IMR-90 (cell line): ENCODE results near the gene KCNT2. TPM values are rescaled to one million over a fixed set of nuclear protein-coding genes. Genes with fewer than 3 reads are reported as not detected.

Experiments used
- ATAC-seq: fragments of 200-7000 bp; cut with Tn5 transposase; 2 replicates; pipeline ENCODE4 v1.9.1; 2020; ENCODE audit warnings: low read depth, mild to moderate bottlenecking, moderate library complexity
- BruUV-seq: library from RNA; stranded (reverse); fragments of 400-500 nt; replicated peaks from 2 replicates; lab custom pipeline; 2021; lab: Mats Ljungman, UMichigan
- CTCF ChIA-PET: fragments of 300-600 bp; formaldehyde crosslinking; extraction: SDS; loops from one replicate; lab custom pipeline; 2021; ENCODE audit warnings: antibody characterized with exemption; lab: Yijun Ruan, JAX
- POLR2A ChIA-PET: fragments of 300-600 bp; sonication (Branson Sonifier 250); formaldehyde crosslinking; loops from one replicate; lab custom pipeline; 2022; ENCODE audit warnings: antibody characterized with exemption; ENCODE audit not compliant: unreplicated experiment; lab: Charles Lee
- DNase-seq: peaks from one replicate; pipeline ENCODE4 v3.0.0; 2013
- H2AFZ ChIP-seq: replicated peaks from 2 replicates; pipeline ENCODE3; 2013; ENCODE audit warnings: low read length, mild to moderate bottlenecking; ENCODE audit not compliant: poor library complexity
- H2AK5ac ChIP-seq: 2 replicates; pipeline ENCODE4 v1.6.1; 2013; ENCODE audit warnings: low read depth, low read length, inconsistent platforms
- H2AK9ac ChIP-seq: replicated peaks from 2 replicates; pipeline ENCODE3; 2013; ENCODE audit warnings: mild to moderate bottlenecking, low read depth, low read length, moderate library complexity; ENCODE audit not compliant: poor library complexity
- H2BK120ac ChIP-seq: 2 replicates; pipeline ENCODE4 v1.6.1; 2013; ENCODE audit warnings: low read depth, low read length, inconsistent platforms
- H2BK15ac ChIP-seq: 3 replicates; pipeline ENCODE4 v1.6.1; 2013; ENCODE audit warnings: low read depth, low read length, inconsistent platforms
- H2BK20ac ChIP-seq: 2 replicates; pipeline ENCODE4 v1.6.1; 2013; ENCODE audit warnings: low read depth, mild to moderate bottlenecking, inconsistent platforms, low read length, moderate library complexity
- H2BK5ac ChIP-seq: 2 replicates; pipeline ENCODE4 v1.6.1; 2013; ENCODE audit warnings: mild to moderate bottlenecking, low read depth, low read length, inconsistent platforms; ENCODE audit not compliant: poor library complexity, severe bottlenecking
- H3K14ac ChIP-seq: replicated peaks from 2 replicates; pipeline ENCODE4 v1.6.1; 2013; ENCODE audit warnings: low read depth, low read length, inconsistent platforms
- H3K18ac ChIP-seq: 2 replicates; pipeline ENCODE4 v1.6.1; 2013; ENCODE audit warnings: low read depth, low read length, control low read depth
- H3K23ac ChIP-seq: 2 replicates; pipeline ENCODE4 v1.6.1; 2013; ENCODE audit warnings: low read depth, low read length, inconsistent platforms
- H3K27ac ChIP-seq: 2 replicates; pipeline ENCODE4 v1.5.1; 2013; ENCODE audit warnings: mild to moderate bottlenecking, control low read depth, low read length; ENCODE audit not compliant: insufficient read depth
- H3K27me3 ChIP-seq: 2 replicates; pipeline ENCODE4 v1.6.1; 2013; ENCODE audit warnings: low read length; ENCODE audit not compliant: control insufficient read depth, insufficient read depth
- H3K36me3 ChIP-seq: 2 replicates; pipeline ENCODE4 v1.6.1; 2013; ENCODE audit warnings: low read length, mixed read lengths; ENCODE audit not compliant: control insufficient read depth, insufficient read depth
- H3K4ac ChIP-seq: 2 replicates; pipeline ENCODE4 v1.6.1; 2013; ENCODE audit warnings: low read depth, low read length, inconsistent platforms
- H3K4me1 ChIP-seq: 2 replicates; pipeline ENCODE4 v1.6.1; 2013; ENCODE audit warnings: low read length, mixed read lengths; ENCODE audit not compliant: control insufficient read depth, insufficient read depth
- H3K4me2 ChIP-seq: 2 replicates; pipeline ENCODE4 v1.6.1; 2013; ENCODE audit warnings: low read depth, mild to moderate bottlenecking, control low read depth, low read length, moderate library complexity
- H3K4me3 ChIP-seq: 2 replicates; pipeline ENCODE4 v1.5.1; 2013; ENCODE audit warnings: low read depth, mild to moderate bottlenecking, control low read depth, low read length, moderate library complexity; ENCODE audit not compliant: insufficient read depth
- H3K56ac ChIP-seq: 2 replicates; pipeline ENCODE4 v1.6.1; 2013; ENCODE audit warnings: low read length, inconsistent platforms; ENCODE audit not compliant: insufficient read depth; ENCODE audit errors: extremely low read depth
- H3K79me1 ChIP-seq, 2 experiments: 2 replicates each; pipeline ENCODE4 v1.6.1; 2013; ENCODE audit warnings: low read length in 2 of 2, inconsistent platforms in 1 of 2, low read depth in 1 of 2
- H3K9ac ChIP-seq: 2 replicates; pipeline ENCODE4 v1.6.1; 2013; ENCODE audit warnings: low read depth, low read length, control low read depth
- H3K9me1 ChIP-seq: 2 replicates; pipeline ENCODE4 v1.6.1; 2013; ENCODE audit warnings: low read length, inconsistent platforms; ENCODE audit not compliant: insufficient read depth
- H3K9me3 ChIP-seq: 2 replicates; pipeline ENCODE4 v1.6.1; 2013; ENCODE audit warnings: low read length; ENCODE audit not compliant: control insufficient read depth, insufficient read depth
- H4K20me1 ChIP-seq: 2 replicates; pipeline ENCODE4 v1.6.1; 2013; ENCODE audit warnings: low read length, inconsistent platforms; ENCODE audit not compliant: insufficient read depth
- H4K5ac ChIP-seq: 2 replicates; pipeline ENCODE4 v1.6.1; 2013; ENCODE audit warnings: mild to moderate bottlenecking, low read depth, low read length, control low read depth
- H4K8ac ChIP-seq, 2 experiments: 2 replicates each; pipeline ENCODE4 v1.6.1; 2013; ENCODE audit warnings: low read depth in 2 of 2, low read length in 2 of 2, control low read depth in 1 of 2, inconsistent platforms in 1 of 2
- H4K91ac ChIP-seq: 2 replicates; pipeline ENCODE4 v1.6.1; 2013; ENCODE audit warnings: low read depth, low read length, inconsistent platforms; ENCODE audit not compliant: insufficient read depth
- BHLHE40 ChIP-seq: fragments of 150-350 bp; IDR thresholded peaks from 2 replicates; pipeline ENCODE4 v1.6.1; 2016; ENCODE audit warnings: mild to moderate bottlenecking, low read depth, low read length
- CHD1 ChIP-seq: IDR thresholded peaks from 2 replicates; pipeline ENCODE4 v1.6.1; 2012; ENCODE audit warnings: low read depth, low read length, improper control_type of control experiment
- CTCF ChIP-seq: conservative IDR thresholded peaks from 2 replicates; pipeline ENCODE4 v1.5.1; 2012; ENCODE audit warnings: mild to moderate bottlenecking, low read depth, low read length, improper control_type of control experiment
- ELK1 ChIP-seq: fragments of 150-350 bp; IDR thresholded peaks from 2 replicates; pipeline ENCODE4 v1.6.1; 2016; ENCODE audit warnings: low read depth, mild to moderate bottlenecking, low read length, moderate library complexity, borderline replicate concordance
- FOS ChIP-seq: fragments of 150-350 bp; IDR thresholded peaks from 2 replicates; pipeline ENCODE4 v1.6.1; 2016; ENCODE audit warnings: low read depth, low read length
- MAFK ChIP-seq: IDR thresholded peaks from 2 replicates; pipeline ENCODE4 v1.6.1; 2012; ENCODE audit warnings: low read depth, low read length, improper control_type of control experiment
- MAZ ChIP-seq: IDR thresholded peaks from 2 replicates; pipeline ENCODE4 v1.6.1; 2012; ENCODE audit warnings: low read depth, mild to moderate bottlenecking, low read length, improper control_type of control experiment, moderate library complexity, borderline replicate concordance
- MXI1 ChIP-seq: IDR thresholded peaks from 2 replicates; pipeline ENCODE4 v1.6.1; 2012; ENCODE audit warnings: low read depth, mild to moderate bottlenecking, low read length, moderate library complexity, borderline replicate concordance
- NFE2L2 ChIP-seq: fragments of 150-350 bp; IDR thresholded peaks from 2 replicates; pipeline ENCODE4 v1.6.1; 2016; ENCODE audit warnings: low read depth, mild to moderate bottlenecking, low read length
- POLR2A ChIP-seq: IDR thresholded peaks from 2 replicates; pipeline ENCODE4 v1.6.1; 2012; ENCODE audit warnings: mild to moderate bottlenecking, low read depth, low read length
- RAD21 ChIP-seq: IDR thresholded peaks from 2 replicates; pipeline ENCODE4 v1.6.1; 2012; ENCODE audit warnings: low read length, improper control_type of control experiment
- RCOR1 ChIP-seq: IDR thresholded peaks from 2 replicates; pipeline ENCODE4 v1.6.1; 2012; ENCODE audit warnings: mild to moderate bottlenecking, low read length, improper control_type of control experiment; ENCODE audit not compliant: insufficient replicate concordance
- RFX5 ChIP-seq: IDR thresholded peaks from 2 replicates; pipeline ENCODE4 v1.8.0; 2012; ENCODE audit warnings: low read depth, mild to moderate bottlenecking, low read length, moderate library complexity
- SMC3 ChIP-seq: fragments of 150-350 bp; IDR thresholded peaks from 2 replicates; pipeline ENCODE4 v1.6.1; 2016; ENCODE audit warnings: low read depth, mild to moderate bottlenecking, antibody characterized with exemption, low read length, moderate library complexity
- USF2 ChIP-seq: fragments of 150-350 bp; IDR thresholded peaks from 2 replicates; pipeline ENCODE4 v1.6.1; 2017; ENCODE audit warnings: mild to moderate bottlenecking, antibody characterized with exemption, low read length, low read depth
- dilution Hi-C: fragments of 300-500 bp; cut with HindIII; formaldehyde crosslinking; loops from one replicate; pipeline ENCODE4 v1.14.3; 2018; ENCODE audit warnings: low sequenced_read_pairs; ENCODE audit not compliant: unreplicated experiment
- in situ Hi-C: fragments of 300-500 bp; cut with MboI; formaldehyde crosslinking; loops from 3 replicates; pipeline ENCODE4 v1.14.3; 2019; ENCODE audit warnings: low sequenced_read_pairs, inconsistent platforms, mixed read lengths
- intact Hi-C: fragments of 100-400 bp; cut with micrococcal nuclease; formaldehyde crosslinking; loops from 2 replicates; pipeline ENCODE4 v1.10.0; 2022
- polyA plus RNA-seq, 3 experiments: library from polyadenylated mRNA; depleted of rRNA; stranded (reverse); fragments of >200 nt; gene quantifications; 2 replicates each; pipeline ENCODE4 v1.2.3, GENCODE V29; 2012; ENCODE audit warnings: low replicate concordance in 1 of 3
- total RNA-seq: library from RNA; depleted of rRNA; stranded (reverse); fragments of >200 nt; gene quantifications from 2 replicates; pipeline ENCODE4 v1.2.3, GENCODE V29; 2012

KCNT2 gene
- total and polyA plus RNA-seq, 2 of the 4 experiments (the other 2 are of a cell fraction) = 0.22 to 0.72 TPM

GRCh38 chr1:196410768-196411167 lies 197.5 kb downstream of the KCNT2 start:
- Histone ChIP-seq H3K36me3 (no peaks in the 10 kb centered on the region), H3K4me2 (no peak overlapping the region), H2AK5ac (no peak overlapping the region), H3K56ac (no peak overlapping the region), H2AFZ (no peak overlapping the region), H3K9ac (no peak overlapping the region), H3K4me3 (no peak overlapping the region), H4K20me1 (no peaks in the 10 kb centered on the region), H2BK120ac (no peak overlapping the region), H4K5ac (no peak overlapping the region), H3K14ac (no peak overlapping the region), H3K9me1 (no peaks in the 10 kb centered on the region), H3K4me1 (no peaks in the 10 kb centered on the region; the same call in 1 of the 2 replicates), H3K23ac (no peak overlapping the region), H2BK15ac (no peak overlapping the region), H4K8ac (no peak overlapping the region), H2BK5ac (no peak overlapping the region), H3K27me3 (no peaks in the 10 kb centered on the region), H4K91ac (no peak overlapping the region), H2AK9ac (no peak overlapping the region), H3K27ac (no peak overlapping the region), H3K4ac (no peak overlapping the region), H3K79me1 (no peaks in the 10 kb centered on the region), H3K18ac (no peak overlapping the region), H3K9me3 (no peaks in the 10 kb centered on the region), H2BK20ac (no peak overlapping the region)
- no peak for TF ChIP-seq NFE2L2
- no peak for TF ChIP-seq POLR2A
- no peak for TF ChIP-seq MAFK
- no peak for TF ChIP-seq MAZ
- TF ChIP-seq ELK1 = no peak
- no peak for TF ChIP-seq SMC3
- TF ChIP-seq BHLHE40 = no peak
- no peak for TF ChIP-seq FOS
- TF ChIP-seq USF2 = no peak
- no peak for TF ChIP-seq CTCF
- no peak for TF ChIP-seq RFX5
- no peak for TF ChIP-seq RCOR1
- TF ChIP-seq MXI1 = no peak
- no peak for TF ChIP-seq CHD1
- no peak for TF ChIP-seq RAD21
- dilution Hi-C loops (no loop called here), intact Hi-C loops (no loop called here), in situ Hi-C loops (no loop called here)
- BruUV-seq = no TSS peak
- ChIA-PET CTCF (interaction anchor here (0.6 kb wide), 2 partner anchors 18 to 1709 kb away, joined by 3 to 5 read pairs; no protein-coding TSS in a partner anchor), POLR2A (interaction anchor here (0.6 kb wide), 1 partner anchor 21 kb away, joined by 3 read pairs; no protein-coding TSS in a partner anchor)
- DNase-seq (no peak), ATAC-seq (no peak)
